AG09319 (cell line): ENCODE data around the gene SNRNP200.
"Not testable (repeated sequence)": the region's sequence is repeated elsewhere in the genome, so short reads cannot be mapped to it uniquely, and the experiment has no call there.

Experiments used
- DNase-seq: peaks from one replicate; pipeline ENCODE4 v3.0.0-alpha.2; 2010; ENCODE audit warnings: low read depth; ENCODE audit errors: extremely low read depth
- CTCF ChIP-seq: IDR thresholded peaks from 2 replicates; pipeline ENCODE4 v1.5.1; 2011; ENCODE audit warnings: low read depth, mild to moderate bottlenecking, inconsistent platforms, low read length, moderate library complexity

SNRNP200 gene

DNA sequence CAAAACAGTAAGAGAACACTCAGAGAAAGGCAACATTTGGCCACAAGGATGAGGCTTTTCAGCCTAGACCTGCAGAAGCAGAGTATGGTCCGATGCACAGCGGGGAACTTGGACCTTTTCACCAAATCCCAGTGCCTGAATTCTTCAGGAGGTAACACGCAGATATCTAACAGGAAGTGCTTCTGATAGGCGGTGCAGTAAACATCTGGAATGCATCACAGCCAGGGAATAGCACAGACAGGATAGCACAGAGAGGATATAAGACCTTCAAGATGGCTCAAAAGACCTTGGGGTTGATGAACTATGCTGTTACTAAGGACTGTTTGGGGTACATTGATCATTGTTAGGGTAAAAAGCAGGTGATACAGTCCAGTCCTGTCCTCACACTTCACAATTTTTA lies 41.3 kb downstream of the SNRNP200 start:
- no peak for TF ChIP-seq CTCF
- DNase-seq: no peak

GRCh38 chr2:96262306-96262705 lies 43.0 kb downstream of the SNRNP200 start:
- TF ChIP-seq CTCF: no peak
- DNase-seq: no peak

DNA sequence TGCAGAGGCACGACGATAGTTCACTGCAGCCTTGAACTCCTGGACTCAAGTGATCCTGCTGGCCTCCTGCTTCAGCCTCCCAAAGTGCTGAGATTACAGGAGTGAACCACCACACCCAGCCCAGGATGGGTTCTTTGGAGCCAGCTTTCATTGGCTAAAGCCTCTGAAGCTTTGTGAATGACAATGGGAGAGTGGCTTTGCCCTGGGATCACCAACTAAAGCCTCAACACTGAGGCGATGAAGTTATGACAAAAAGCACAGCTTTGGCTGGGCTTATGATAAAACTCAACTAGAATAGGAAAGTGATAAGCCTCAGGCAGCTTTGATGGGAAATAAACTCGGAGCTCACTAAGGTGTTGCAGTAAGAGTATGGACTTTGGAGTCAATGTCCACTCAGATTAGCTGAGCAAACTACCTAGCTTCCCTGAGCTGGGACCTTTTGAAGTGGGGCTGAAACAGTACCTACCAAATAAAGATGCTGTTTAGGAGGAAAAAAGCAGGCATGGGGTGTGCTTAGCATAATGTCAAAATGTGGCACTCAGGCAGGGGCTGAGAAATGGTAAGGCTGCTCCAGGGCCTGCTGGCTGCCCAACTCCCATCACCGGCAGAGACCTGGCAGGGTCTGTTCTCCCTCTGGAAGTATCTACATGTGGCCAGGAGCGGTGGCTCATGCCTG lies 43.9 kb downstream of the SNRNP200 start:
- no peak for TF ChIP-seq CTCF
- DNase-seq: no peak

DNA sequence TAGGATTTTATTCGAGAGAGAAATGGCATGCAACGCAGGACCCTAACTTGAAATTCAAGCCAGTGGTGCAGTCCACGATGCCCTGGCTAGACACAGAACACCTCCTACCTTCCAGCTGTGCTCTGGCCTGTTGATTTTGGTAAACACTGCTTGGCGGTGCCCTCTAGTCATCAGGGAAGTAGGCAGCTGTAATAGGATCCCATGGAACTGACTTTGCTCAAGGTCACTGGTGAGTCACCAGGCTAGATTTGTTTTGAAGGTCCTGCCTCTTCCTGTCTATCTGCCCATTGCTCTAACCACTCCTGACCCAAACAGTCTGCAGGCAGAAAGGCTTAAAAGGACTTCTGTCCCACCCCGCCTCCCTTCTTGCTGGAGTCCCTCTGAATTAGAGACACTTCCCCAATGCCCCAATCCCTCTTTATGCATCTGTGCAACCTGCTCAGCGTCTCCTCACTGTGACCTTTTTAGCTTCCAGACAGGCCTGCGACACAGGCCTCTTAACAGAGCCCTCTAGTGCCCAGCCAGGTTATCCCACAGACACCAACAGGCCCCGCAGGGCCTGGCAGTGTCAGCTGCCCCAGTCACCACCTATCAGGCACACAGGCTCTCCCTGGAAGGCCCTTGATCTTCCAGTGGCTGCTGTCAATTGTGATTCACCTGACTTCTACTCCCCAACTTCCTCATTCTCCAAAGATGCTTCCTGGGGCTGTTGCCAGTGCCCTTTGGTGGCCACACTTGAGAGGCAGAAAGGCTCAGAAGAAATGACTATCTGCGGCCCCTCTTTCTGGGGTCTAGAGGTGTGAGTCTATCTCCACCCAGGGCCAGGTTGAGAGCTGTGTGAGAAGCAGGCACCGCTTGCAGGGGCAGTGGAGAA lies 44.7 kb downstream of the SNRNP200 start:
- TF ChIP-seq CTCF: peak; percentile 49
- DNase-seq: peak; percentile 80

DNA sequence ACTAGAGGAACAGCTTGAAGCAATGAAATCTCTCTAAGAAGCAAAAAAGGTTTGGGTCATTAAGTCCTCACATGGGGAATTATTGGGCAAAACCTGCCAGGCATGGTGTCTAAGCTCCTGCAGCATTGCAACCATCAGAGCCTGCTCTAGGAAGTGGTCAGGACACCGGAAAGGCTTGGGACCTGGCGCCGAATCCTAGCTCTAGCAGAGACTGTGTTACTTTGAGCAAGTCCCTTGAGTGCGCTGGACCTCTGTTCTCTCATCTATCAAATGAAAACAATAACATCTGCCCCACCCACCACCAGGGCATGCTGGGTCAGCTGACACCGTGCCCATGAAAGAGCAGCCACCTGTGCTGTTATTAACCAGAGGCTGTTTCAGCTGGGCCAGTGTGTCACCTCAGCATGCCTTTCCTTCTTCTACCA lies 45.8 kb downstream of the SNRNP200 start:
- no peak for TF ChIP-seq CTCF
- DNase-seq: no peak

DNA sequence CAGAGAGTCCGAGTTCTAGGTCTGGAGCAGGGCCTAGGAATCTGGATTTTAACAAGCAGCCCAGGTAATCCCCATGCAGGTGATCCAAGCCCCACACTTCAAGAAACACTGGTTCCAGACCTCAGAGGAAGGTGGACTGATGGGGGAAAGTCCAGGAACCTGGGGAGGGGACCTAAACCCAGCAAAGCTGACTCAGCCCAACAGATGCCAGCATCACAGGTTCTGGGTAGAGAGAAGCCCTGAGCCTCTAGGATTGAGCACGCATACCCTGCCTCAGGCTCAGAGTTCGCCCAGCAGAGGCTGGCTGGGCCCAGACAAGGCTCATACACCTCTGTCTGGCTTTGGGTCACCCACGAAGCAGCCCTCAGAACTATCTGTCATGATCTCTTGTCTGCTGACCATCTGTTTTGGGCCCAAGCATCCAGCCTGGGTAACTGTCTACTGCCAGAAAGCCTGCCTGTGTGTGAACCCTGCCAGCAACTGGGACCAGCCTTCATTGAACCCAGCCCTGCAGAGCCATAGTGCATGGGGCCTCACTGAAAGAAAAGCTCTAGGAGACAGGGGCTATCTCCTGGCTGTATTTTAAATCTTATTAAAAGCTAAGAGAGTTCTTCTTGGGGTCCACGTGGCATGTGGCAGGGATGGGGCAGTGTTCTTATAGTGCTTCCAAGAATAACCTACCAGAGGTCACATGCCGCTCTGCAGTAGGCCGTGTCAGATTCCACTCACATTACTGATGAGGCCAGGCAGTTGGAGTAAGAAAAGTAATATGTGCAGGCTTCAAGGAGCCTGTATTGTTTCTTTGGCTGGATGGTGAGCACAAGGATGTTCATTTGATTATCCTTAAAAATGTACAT lies 47.0 kb downstream of the SNRNP200 start:
- TF ChIP-seq CTCF: no peak
- no peak for DNase-seq

GRCh38 chr2:96257744-96258143 lies 47.6 kb downstream of the SNRNP200 start:
- not testable (repeated sequence) for DNase-seq
